ENCODE measurements around the gene CD72. TPM values are rescaled to one million over a fixed set of nuclear protein-coding genes. Genes with fewer than 3 reads are reported as not detected.
A peak's percentile ranks its signal among the peaks of the same experiment; 100 is the strongest.

CD72 gene
- total RNA-seq, 1 donor from 2014 or later: 3.1 TPM

DNA sequence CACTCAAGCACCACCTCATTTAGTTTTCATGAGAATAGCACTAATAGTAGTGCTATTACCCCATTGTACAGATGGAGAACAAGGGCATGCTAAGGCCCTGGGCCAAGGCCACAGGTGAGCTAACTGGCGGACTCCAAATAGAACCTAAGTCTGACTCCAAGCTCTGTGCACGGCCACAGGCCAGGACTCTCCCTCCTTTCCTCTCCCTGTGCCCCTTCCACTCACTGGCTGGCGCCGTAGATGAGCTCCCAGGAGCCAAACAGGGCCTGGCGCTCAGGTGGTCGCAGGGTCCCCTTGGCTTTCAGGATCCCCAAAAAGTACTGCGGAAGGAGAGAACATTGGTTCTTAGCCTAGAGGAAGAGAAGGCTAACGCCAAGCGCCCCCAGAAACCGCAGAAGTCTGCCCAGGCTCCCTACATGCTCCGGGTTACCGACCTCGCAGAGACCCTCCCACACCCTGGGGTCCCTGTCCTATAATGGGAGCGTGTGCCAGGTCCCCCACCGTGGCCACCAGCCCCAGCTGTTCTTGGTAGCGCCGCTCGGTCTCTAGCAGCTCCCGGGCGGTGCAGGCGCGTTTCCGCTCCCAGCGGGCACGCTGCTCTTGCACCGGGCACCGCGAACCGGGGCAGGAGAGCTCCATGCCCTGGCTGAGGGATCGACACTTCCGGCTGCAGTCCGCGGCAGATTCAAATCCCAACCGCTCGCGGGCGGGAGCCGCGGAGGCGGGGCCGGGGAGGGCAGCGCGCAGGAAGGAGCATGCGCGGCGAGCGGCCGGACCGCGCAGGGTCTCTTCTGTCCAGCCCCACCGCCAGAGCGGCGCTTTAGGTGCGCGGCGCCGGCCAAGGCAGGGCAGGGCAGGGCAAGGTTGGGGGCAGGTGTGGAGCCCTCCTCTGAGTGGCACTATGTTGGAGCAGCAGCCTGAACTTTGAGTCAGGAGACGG is 46.6 kb upstream of the CD72 start, which contains the start of gene ARHGEF39:
Gene ARHGEF39, minus strand, starts transcription at position 665 of the 940 bp plus-strand sequence. Its CDS starts 26 bp downstream, at position 639.
- H3K4me1 Mint-ChIP-seq (ENCODE audit: low read depth): peaks cover 6% of the 10 kb centered on the region
- peaks cover 7% of the 10 kb centered on the region for H3K36me3 Mint-ChIP-seq (ENCODE audit: insufficient read depth)
- TF ChIP-seq CTCF (IDR thresholded peaks at IDR 0.05; ENCODE audit: unreplicated experiment): peak; percentile 54
- DNase-seq (ENCODE audit: low spot score, unreplicated experiment): peak; percentile 79
- peak within 1 kb of the TSS; percentile 81 for H3K4me3 Mint-ChIP-seq (ENCODE audit: low read depth)
- no peaks in the 10 kb centered on the region for H3K27me3 Mint-ChIP-seq
- H3K9me3 Mint-ChIP-seq (ENCODE audit: low read depth): no peaks in the 10 kb centered on the region
- H3K27ac Mint-ChIP-seq: no peak within 1 kb of the TSS

DNA sequence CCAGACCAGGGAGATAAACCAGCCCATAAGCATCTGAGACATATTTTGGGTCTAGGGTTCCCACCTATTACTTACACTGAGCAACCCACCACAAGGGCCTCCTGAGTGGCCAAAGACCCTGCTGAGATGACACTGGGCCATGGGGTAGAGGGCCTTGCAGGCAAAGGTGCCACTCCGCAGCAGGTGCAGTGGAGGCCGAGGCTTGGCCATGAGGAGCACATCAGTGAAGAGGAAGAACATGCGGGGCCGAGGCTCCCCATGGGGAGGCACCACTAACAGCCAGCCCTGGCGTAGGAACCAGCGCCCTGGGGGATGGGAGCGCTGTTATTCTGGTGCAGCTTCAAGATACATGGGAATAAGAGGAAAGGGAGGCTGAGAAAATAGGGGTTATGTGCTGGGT is 44.2 kb upstream of the CD72 start:
- H3K27ac Mint-ChIP-seq: no peak overlapping the region
- no peaks in the 10 kb centered on the region for H3K9me3 Mint-ChIP-seq (ENCODE audit: low read depth)
- no peak for TF ChIP-seq CTCF (IDR thresholded peaks at IDR 0.05; ENCODE audit: unreplicated experiment)
- no peaks in the 10 kb centered on the region for H3K27me3 Mint-ChIP-seq
- no peak overlapping the region for H3K4me3 Mint-ChIP-seq (ENCODE audit: low read depth)
- peaks cover 9% of the 10 kb centered on the region for H3K36me3 Mint-ChIP-seq (ENCODE audit: insufficient read depth)
- DNase-seq (ENCODE audit: low spot score, unreplicated experiment): no peak
- peaks cover 11% of the 10 kb centered on the region for H3K4me1 Mint-ChIP-seq (ENCODE audit: low read depth)

DNA sequence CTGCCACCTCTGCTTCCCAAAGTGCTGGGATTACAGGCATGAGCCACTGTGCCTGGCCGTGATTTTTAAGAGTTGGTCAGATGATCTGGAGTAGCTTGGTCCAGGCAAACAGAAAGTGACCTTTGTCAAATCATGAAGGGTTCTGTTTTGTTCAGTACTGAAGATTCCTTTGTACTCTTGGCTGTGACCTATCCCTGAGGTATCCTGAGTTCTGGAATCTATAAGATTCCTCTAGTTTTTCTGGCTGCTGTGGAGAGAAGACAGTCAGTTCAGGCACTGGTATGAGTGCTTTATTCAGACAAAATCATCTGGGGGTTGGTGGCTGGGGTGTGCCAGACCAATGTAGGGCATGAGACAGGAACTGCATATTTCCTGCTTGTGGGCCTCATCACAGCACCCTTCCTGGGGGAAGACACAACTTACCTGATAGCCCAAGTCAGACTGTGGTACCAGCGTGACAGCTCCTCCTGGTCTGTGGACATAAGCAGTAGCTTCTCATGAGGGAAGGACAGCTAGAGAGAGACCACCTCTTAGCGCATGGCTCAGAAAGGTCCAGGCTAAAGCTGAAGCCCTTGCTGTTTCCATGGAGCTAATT is 43.6 kb upstream of the CD72 start:
- DNase-seq (ENCODE audit: low spot score, unreplicated experiment): no peak
- no peaks in the 10 kb centered on the region for H3K27me3 Mint-ChIP-seq
- peak overlapping the region; percentile 35 for H3K27ac Mint-ChIP-seq
- H3K36me3 Mint-ChIP-seq (ENCODE audit: insufficient read depth): peaks cover 9% of the 10 kb centered on the region
- TF ChIP-seq CTCF (IDR thresholded peaks at IDR 0.05; ENCODE audit: unreplicated experiment): no peak
- H3K4me3 Mint-ChIP-seq (ENCODE audit: low read depth): no peak overlapping the region
- H3K4me1 Mint-ChIP-seq (ENCODE audit: low read depth): peaks cover 14% of the 10 kb centered on the region
- no peaks in the 10 kb centered on the region for H3K9me3 Mint-ChIP-seq (ENCODE audit: low read depth)

GRCh38 chr9:35660966-35661415 is 42.8 kb upstream of the CD72 start:
- H3K4me1 Mint-ChIP-seq (ENCODE audit: low read depth): peaks cover 15% of the 10 kb centered on the region
- peaks cover 9% of the 10 kb centered on the region for H3K36me3 Mint-ChIP-seq (ENCODE audit: insufficient read depth)
- H3K27ac Mint-ChIP-seq: no peak overlapping the region
- no peaks in the 10 kb centered on the region for H3K9me3 Mint-ChIP-seq (ENCODE audit: low read depth)
- no peak for TF ChIP-seq CTCF (IDR thresholded peaks at IDR 0.05; ENCODE audit: unreplicated experiment)
- DNase-seq (ENCODE audit: low spot score, unreplicated experiment): no peak
- peaks cover 4% of the 10 kb centered on the region for H3K27me3 Mint-ChIP-seq
- no peak overlapping the region for H3K4me3 Mint-ChIP-seq (ENCODE audit: low read depth)

GRCh38 chr9:35659340-35659739 is 41.1 kb upstream of the CD72 start:
- Mint-ChIP-seq H3K27ac (peak overlapping the region; percentile 98), H3K9me3 (ENCODE audit: low read depth) (no peaks in the 10 kb centered on the region), H3K27me3 (peaks cover 6% of the 10 kb centered on the region), H3K4me3 (ENCODE audit: low read depth) (peak overlapping the region; percentile 85), H3K36me3 (ENCODE audit: insufficient read depth) (peaks cover 9% of the 10 kb centered on the region), H3K4me1 (ENCODE audit: low read depth) (peaks cover 15% of the 10 kb centered on the region)
- TF ChIP-seq CTCF (IDR thresholded peaks at IDR 0.05; ENCODE audit: unreplicated experiment): no peak
- no peak for DNase-seq (ENCODE audit: low spot score, unreplicated experiment)

Measured in progenitor cell of endocrine pancreas (in vitro differentiated cells).